HCT116 (cell line): Measurements from ENCODE around the gene WDFY2. TPM values are rescaled to one million over a fixed set of nuclear protein-coding genes. Genes with fewer than 3 reads are reported as not detected.

Experiments
- ATAC-seq: fragments of 200-7000 bp; cut with Tn5 transposase; 2 replicates; pipeline ENCODE4 v1.9.1; 2020; ENCODE audit warnings: mild to moderate bottlenecking, moderate library complexity
- BruUV-seq: library from RNA; stranded (reverse); fragments of 400-500 nt; replicated peaks from 2 replicates; lab custom pipeline; 2021; lab: Mats Ljungman, UMichigan
- CTCF ChIA-PET: fragments of 300-600 bp; sonication (Branson Sonifier 250); formaldehyde crosslinking; loops from one replicate; lab custom pipeline; 2021; ENCODE audit warnings: antibody characterized with exemption; lab: Charles Lee
- POLR2A ChIA-PET: fragments of 300-600, 350-600 bp; sonication (Branson Sonifier 250); formaldehyde crosslinking; loops from one replicate; lab custom pipeline; 2021; ENCODE audit warnings: antibody characterized with exemption; lab: Charles Lee
- RAD21 ChIA-PET, 2 experiments: fragments of 300-600 bp; sonication (Branson Sonifier 250); formaldehyde crosslinking; loops; one replicate each; lab custom pipeline; 2023; ENCODE audit warnings: low total read pairs in 2 of 2; ENCODE audit not compliant: uncharacterized antibody in 2 of 2, unreplicated experiment in 2 of 2, low non-redundant PET in 1 of 2; lab: Charles Lee
- DNase-seq: peaks from one replicate; pipeline ENCODE4 v3.0.0-alpha.2; 2010; ENCODE audit warnings: low read depth, low spot score
- H2AFZ ChIP-seq: fragments of 200-600 bp; shearing (Covaris generic), sonication (generic); 2 replicates; pipeline ENCODE4 v1.6.1; 2017; ENCODE audit warnings: low read depth, mixed run types, mixed read lengths, antibody characterized with exemption, low read length; ENCODE audit not compliant: poor library complexity, severe bottlenecking
- H3K27ac ChIP-seq: 2 replicates; pipeline ENCODE4 v1.5.1; 2012; ENCODE audit warnings: low read depth, low read length
- H3K27me3 ChIP-seq: fragments of 200-600 bp; sonication (generic); 2 replicates; pipeline ENCODE4 v1.6.1; 2016; ENCODE audit warnings: mixed run types, low read length, mixed read lengths; ENCODE audit not compliant: insufficient read depth
- H3K36me3 ChIP-seq, 2 experiments: fragments of 200-500 bp in 1 of 2; fragments of 200-600 bp in 1 of 2; sonication (Bioruptor generic) in 1 of 2; sonication (generic) in 1 of 2; 2 replicates each; pipeline versions ENCODE4 v1.5.1 to v1.6.1; 2014 to 2016; ENCODE audit warnings: low read length in 2 of 2, inconsistent platforms in 1 of 2, mixed read lengths in 1 of 2, mixed run types in 1 of 2; ENCODE audit not compliant: insufficient read depth in 2 of 2, control insufficient read depth in 1 of 2
- H3K4me1 ChIP-seq, 2 experiments: fragments of 200-600 bp in 1 of 2; sonication (generic) in 1 of 2; 2 replicates each; pipeline versions ENCODE4 v1.5.1 to v1.6.1; 2012 to 2017; ENCODE audit warnings: low read length in 2 of 2, inconsistent platforms in 1 of 2, mild to moderate bottlenecking in 1 of 2, mixed read lengths in 1 of 2, mixed run types in 1 of 2, moderate library complexity in 1 of 2; ENCODE audit not compliant: insufficient read depth in 2 of 2, control insufficient read depth in 1 of 2
- H3K4me2 ChIP-seq: fragments of 200-600 bp; sonication (generic); 2 replicates; pipeline ENCODE4 v1.6.1; 2017; ENCODE audit warnings: mixed run types, low read length, mixed read lengths
- H3K4me3 ChIP-seq, 2 experiments: fragments of 200-600 bp in 1 of 2; sonication (generic) in 1 of 2; replicated peaks in 1 of 2; 2 replicates each; pipeline ENCODE4 v1.5.1; 2011 to 2016; ENCODE audit warnings: low read length in 2 of 2, control low read depth in 1 of 2, low read depth in 1 of 2, mild to moderate bottlenecking in 1 of 2, mixed read lengths in 1 of 2, mixed run types in 1 of 2
- H3K79me2 ChIP-seq: fragments of 200-600 bp; sonication (generic); 2 replicates; pipeline ENCODE4 v1.6.1; 2017; ENCODE audit warnings: mild to moderate bottlenecking, mixed run types, low read length, moderate library complexity, mixed read lengths; ENCODE audit not compliant: insufficient read depth
- H3K9ac ChIP-seq: fragments of 200-600 bp; sonication (generic); 2 replicates; pipeline ENCODE4 v1.6.1; 2016; ENCODE audit warnings: low read length, mixed read lengths
- H3K9me2 ChIP-seq: fragments of 200-600 bp; sonication (generic), shearing (Covaris generic); 2 replicates; pipeline ENCODE4 v1.6.1; 2017; ENCODE audit warnings: mixed run types, mild to moderate bottlenecking, moderate library complexity; ENCODE audit not compliant: insufficient read depth
- H3K9me3 ChIP-seq, 2 experiments: fragments of 200-500 bp in 1 of 2; fragments of 200-600 bp in 1 of 2; sonication (Bioruptor generic) in 1 of 2; sonication (generic) in 1 of 2; 2 replicates each; pipeline ENCODE4 v1.6.1; 2014 to 2017; ENCODE audit warnings: low read length in 2 of 2, mixed read lengths in 2 of 2, inconsistent platforms in 1 of 2, low read depth in 1 of 2, mild to moderate bottlenecking in 1 of 2, mixed run types in 1 of 2, moderate library complexity in 1 of 2; ENCODE audit not compliant: control insufficient read depth in 1 of 2, insufficient read depth in 1 of 2
- H4K20me1 ChIP-seq: fragments of 200-600 bp; sonication (generic), shearing (Covaris generic); 2 replicates; pipeline ENCODE4 v1.6.1; 2017; ENCODE audit warnings: mixed run types, mild to moderate bottlenecking, moderate library complexity; ENCODE audit not compliant: insufficient read depth
- CEBPB ChIP-seq: IDR thresholded peaks from 2 replicates; pipeline ENCODE4 v1.6.1; 2012; ENCODE audit warnings: low read depth
- EGR1 ChIP-seq: IDR thresholded peaks from 2 replicates; pipeline ENCODE4 v1.6.1; 2012; ENCODE audit warnings: low read depth
- ELF1 ChIP-seq: IDR thresholded peaks from 2 replicates; pipeline ENCODE4 v1.6.1; 2012; ENCODE audit warnings: low read depth, borderline replicate concordance
- EZH2 ChIP-seq: fragments of 200-600 bp; sonication (generic); IDR thresholded peaks from 2 replicates; pipeline ENCODE4 v1.6.1; 2017; ENCODE audit warnings: antibody characterized with exemption, mixed run types
- FOSL1 ChIP-seq: IDR thresholded peaks from 2 replicates; pipeline ENCODE4 v1.6.1; 2012; ENCODE audit warnings: low read depth
- RAD21 ChIP-seq: IDR thresholded peaks from 2 replicates; pipeline ENCODE4 v1.6.1; 2012; ENCODE audit warnings: low read depth, mild to moderate bottlenecking
- SRF ChIP-seq: IDR thresholded peaks from 2 replicates; pipeline ENCODE4 v1.6.1; 2012; ENCODE audit warnings: low read depth
- YY1 ChIP-seq: IDR thresholded peaks from 2 replicates; pipeline ENCODE4 v1.6.1; 2011; ENCODE audit warnings: low read length, low read depth, moderate library complexity, mild to moderate bottlenecking; ENCODE audit not compliant: insufficient replicate concordance; ENCODE audit errors: extremely low read depth
- ZNF274 ChIP-seq: fragments of 200-500 bp; sonication (Bioruptor generic); IDR thresholded peaks from 2 replicates; pipeline ENCODE4 v1.6.1; 2014; ENCODE audit warnings: mild to moderate bottlenecking, low read depth, low read length, inconsistent platforms
- intact Hi-C: fragments of 100-400 bp; cut with micrococcal nuclease; formaldehyde crosslinking; loops from 2 replicates; pipeline ENCODE4 v1.10.0; 2022
- total RNA-seq: library from RNA; stranded (reverse); gene quantifications from one replicate; pipeline ENCODE4 v1.2.1, GENCODE V29; 2021; ENCODE audit not compliant: unreplicated experiment
- TF ChIP-seq, protein P1 (sequence below): IDR thresholded peaks from 2 replicates; pipeline ENCODE4 v1.6.1; 2012

The WDFY2 gene
- total RNA-seq, 1 experiment from 2014 or later = 6.1 TPM

DNA sequence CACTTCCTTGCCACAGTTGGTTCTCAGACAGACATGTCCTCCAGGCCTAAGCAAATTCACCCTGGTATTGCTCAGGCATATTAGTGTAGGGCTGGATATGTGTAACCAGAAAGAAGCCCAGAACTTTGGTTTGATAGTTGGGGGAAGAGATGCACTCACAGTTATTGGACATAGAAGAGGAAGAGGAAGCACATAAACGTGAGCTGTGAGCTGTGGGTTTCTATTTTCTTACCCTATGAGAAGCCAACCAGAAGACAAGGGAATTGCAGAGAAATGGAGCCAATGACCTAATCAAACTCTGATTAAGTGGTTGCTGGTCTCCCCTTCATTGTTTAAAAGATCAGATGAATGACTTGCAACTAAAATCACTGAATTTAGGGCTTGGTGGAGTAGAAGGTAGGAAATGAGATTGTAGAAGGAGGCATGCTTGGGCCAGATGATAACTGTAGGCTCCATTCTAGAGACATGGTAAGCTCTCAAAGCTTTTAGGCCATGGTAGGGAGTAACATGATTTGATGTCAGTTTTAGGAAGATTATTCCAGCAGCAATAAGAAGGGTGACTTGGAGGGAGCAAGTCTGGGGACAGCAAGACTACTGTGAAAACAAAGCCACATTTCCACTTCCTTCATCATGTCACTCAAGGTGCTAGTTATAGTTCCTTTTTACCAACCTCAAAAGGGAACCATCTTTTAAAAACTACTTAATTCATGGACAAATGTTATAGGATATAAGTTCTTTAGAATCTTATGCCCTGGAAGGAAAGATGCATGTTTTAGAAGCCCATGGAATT is 24.1 kb upstream of the WDFY2 start:
- RAD21 ChIA-PET = no interaction called here

DNA sequence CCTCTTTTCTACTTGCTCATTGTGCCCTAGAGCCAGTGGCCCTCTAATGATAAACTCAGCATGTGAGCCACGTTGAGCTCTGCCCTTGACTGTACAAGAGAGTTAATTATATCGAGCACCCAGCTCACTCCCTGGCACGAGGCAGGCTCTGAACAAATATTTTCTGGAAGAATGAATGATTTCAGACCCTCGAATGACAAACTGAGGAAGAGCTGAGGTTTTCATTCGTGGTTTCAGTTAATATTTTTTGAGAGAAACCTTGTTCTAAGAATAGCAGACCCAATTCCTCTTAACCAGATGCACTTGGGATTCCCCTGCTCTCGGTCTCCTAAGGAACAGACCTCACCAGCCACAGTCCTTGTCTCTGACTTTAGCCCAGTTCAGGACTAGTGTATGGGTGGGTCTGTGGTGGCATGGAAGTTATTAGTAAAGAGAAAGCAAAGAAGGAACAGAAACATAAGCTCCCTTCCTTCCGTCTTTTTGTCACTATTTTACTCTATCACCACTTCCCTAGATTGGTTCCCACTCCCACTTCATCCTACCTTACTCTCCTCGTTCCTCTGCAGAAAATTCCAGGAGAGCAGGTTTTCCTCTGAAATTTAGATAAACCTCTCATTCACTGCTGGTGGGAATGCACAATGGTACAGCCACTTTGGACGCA is 22.1 kb upstream of the WDFY2 start:
- Histone ChIP-seq H3K27me3 (no peaks in the 10 kb centered on the region), H3K4me1 (peaks cover 0 to 16% of the 10 kb centered on the region in 2 experiments; a peak in 2 of 4 replicates), H3K9me2 (no peaks in the 10 kb centered on the region), H3K27ac (no peak overlapping the region), H3K9me3 (no peaks in the 10 kb centered on the region), H3K79me2 (no peaks in the 10 kb centered on the region), H2AFZ (no peak overlapping the region), H3K4me2 (no peak overlapping the region), H4K20me1 (no peaks in the 10 kb centered on the region), H3K9ac (no peak overlapping the region), H3K4me3 (no peak overlapping the region), H3K36me3 (no peaks in the 10 kb centered on the region)
- DNase-seq (no peak), ATAC-seq (no peak)
- no TSS peak for BruUV-seq
- ChIA-PET RAD21 (no interaction called here), POLR2A (no interaction called here), CTCF (no interaction called here)
- intact Hi-C loops = no loop called here
- TF ChIP-seq EZH2 (no peak), YY1 (no peak), FOSL1 (no peak), EGR1 (no peak), ELF1 (no peak), RAD21 (no peak)
- TF ChIP-seq, protein P1, sequence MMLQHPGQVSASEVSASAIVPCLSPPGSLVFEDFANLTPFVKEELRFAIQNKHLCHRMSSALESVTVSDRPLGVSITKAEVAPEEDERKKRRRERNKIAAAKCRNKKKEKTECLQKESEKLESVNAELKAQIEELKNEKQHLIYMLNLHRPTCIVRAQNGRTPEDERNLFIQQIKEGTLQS = no peak

More for the DNA sequence above, 24.1 kb upstream of the WDFY2 start:
- DNase-seq = no peak
- CTCF ChIA-PET = no interaction called here
- no peak overlapping the region for H3K4me2 ChIP-seq
- peaks cover 0 to 16% of the 10 kb centered on the region in 2 experiments; a peak in 2 of 4 replicates for H3K4me1 ChIP-seq
- no peaks in the 10 kb centered on the region for H3K79me2 ChIP-seq
- no peak for ATAC-seq
- no peaks in the 10 kb centered on the region for H3K36me3 ChIP-seq
- H3K9me3 ChIP-seq = no peaks in the 10 kb centered on the region
- no TSS peak for BruUV-seq
- H2AFZ ChIP-seq = no peak overlapping the region
- no peak overlapping the region for H3K27ac ChIP-seq
- H3K9ac ChIP-seq = no peak overlapping the region
- no peaks in the 10 kb centered on the region for H3K27me3 ChIP-seq
- intact Hi-C loops = no loop called here
- no peak for TF ChIP-seq EGR1
- no peak for TF ChIP-seq ZNF274
- TF ChIP-seq, protein P1 = no peak
- TF ChIP-seq CEBPB = no peak
- no peak for TF ChIP-seq SRF
- POLR2A ChIA-PET = no interaction called here
- H4K20me1 ChIP-seq = no peaks in the 10 kb centered on the region
- no peaks in the 10 kb centered on the region for H3K9me2 ChIP-seq
- no peak overlapping the region for H3K4me3 ChIP-seq
